ENCODE measurements around the gene GRIK3.

The GRIK3 gene

GRCh38 chr1:37017720-37018119 is 16.6 kb downstream of the GRIK3 start:
- DNase-seq (ENCODE audit: insufficient read length, low spot score), result no peak
- peak; percentile 38 for FAIRE-seq
- TF ChIP-seq, protein P1, sequence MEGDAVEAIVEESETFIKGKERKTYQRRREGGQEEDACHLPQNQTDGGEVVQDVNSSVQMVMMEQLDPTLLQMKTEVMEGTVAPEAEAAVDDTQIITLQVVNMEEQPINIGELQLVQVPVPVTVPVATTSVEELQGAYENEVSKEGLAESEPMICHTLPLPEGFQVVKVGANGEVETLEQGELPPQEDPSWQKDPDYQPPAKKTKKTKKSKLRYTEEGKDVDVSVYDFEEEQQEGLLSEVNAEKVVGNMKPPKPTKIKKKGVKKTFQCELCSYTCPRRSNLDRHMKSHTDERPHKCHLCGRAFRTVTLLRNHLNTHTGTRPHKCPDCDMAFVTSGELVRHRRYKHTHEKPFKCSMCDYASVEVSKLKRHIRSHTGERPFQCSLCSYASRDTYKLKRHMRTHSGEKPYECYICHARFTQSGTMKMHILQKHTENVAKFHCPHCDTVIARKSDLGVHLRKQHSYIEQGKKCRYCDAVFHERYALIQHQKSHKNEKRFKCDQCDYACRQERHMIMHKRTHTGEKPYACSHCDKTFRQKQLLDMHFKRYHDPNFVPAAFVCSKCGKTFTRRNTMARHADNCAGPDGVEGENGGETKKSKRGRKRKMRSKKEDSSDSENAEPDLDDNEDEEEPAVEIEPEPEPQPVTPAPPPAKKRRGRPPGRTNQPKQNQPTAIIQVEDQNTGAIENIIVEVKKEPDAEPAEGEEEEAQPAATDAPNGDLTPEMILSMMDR (IDR thresholded peaks at IDR 0.05; ENCODE audit: insufficient read depth, missing control alignments), result peak; percentile 44

GRCh38 chr1:37016121-37016520 is 18.2 kb downstream of the GRIK3 start:
- DNase-seq (ENCODE audit: insufficient read length, low spot score), result no peak
- TF ChIP-seq, protein P1 (IDR thresholded peaks at IDR 0.05; ENCODE audit: insufficient read depth, missing control alignments), result no peak
- no peak for FAIRE-seq

DNA sequence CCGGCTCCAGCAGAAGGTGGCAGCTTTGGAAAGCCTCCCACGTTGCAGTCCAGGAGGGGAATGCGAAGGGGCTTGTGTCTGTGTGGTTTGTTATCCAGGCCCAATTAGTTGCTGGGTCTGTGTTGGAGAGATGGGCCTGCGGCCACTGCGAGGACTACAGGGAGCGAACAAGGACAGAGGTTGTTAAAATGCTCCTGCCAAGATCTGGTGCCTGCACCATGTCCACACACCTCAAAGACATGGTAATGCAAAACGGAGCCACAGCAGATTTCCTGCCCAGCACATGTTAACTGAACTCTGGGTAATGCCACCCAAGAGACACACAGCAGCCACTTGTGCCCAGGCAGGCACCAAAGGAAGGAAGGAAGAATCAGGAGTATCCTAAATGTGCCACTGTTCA is 18.6 kb downstream of the GRIK3 start:
- FAIRE-seq (no peak), DNase-seq (ENCODE audit: insufficient read length, low spot score) (no peak)
- TF ChIP-seq, protein P1 (IDR thresholded peaks at IDR 0.05; ENCODE audit: insufficient read depth, missing control alignments), result no peak

DNA sequence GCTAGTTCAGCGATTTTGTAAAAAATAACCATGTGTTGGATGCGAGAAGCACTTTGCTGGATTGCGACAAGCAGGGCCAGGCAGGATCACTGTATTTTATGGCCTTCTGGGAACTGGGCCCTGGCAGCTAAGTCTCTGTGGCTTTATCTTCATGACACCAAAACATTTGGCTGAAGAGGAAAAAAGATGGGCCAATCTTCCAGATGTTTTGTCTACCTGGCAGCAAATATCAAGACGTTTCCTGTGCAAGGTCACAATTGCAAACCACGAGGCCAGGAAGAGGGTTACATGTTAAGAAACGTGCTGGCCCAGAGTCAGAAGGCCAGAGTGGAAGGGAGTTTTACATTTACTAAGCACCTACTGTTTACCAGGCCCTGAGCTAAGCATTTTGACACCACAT is 22.1 kb downstream of the GRIK3 start:
- no peak for DNase-seq (ENCODE audit: insufficient read length, low spot score)
- no peak for FAIRE-seq
- TF ChIP-seq, protein P1 (IDR thresholded peaks at IDR 0.05; ENCODE audit: insufficient read depth, missing control alignments), result no peak

- TF ChIP-seq, protein P1 (IDR thresholded peaks at IDR 0.05; ENCODE audit: insufficient read depth, missing control alignments), result no peak
- DNase-seq (ENCODE audit: insufficient read length, low spot score), result no peak
Measured at GRCh38 chr1:37010011-37010410, 24.3 kb downstream of the GRIK3 start.

GRCh38 chr1:37009521-37009920 is 24.8 kb downstream of the GRIK3 start:
- FAIRE-seq (no peak), DNase-seq (ENCODE audit: insufficient read length, low spot score) (no peak)
- TF ChIP-seq, protein P1 (IDR thresholded peaks at IDR 0.05; ENCODE audit: insufficient read depth, missing control alignments), result no peak

More at GRCh38 chr1:37010011-37010410, 24.3 kb downstream of the GRIK3 start:
- no peak for FAIRE-seq

GRCh38 chr1:37006132-37006868 is 28.0 kb downstream of the GRIK3 start:
- DNase-seq (ENCODE audit: insufficient read length, low spot score), result no peak
- TF ChIP-seq, protein P1 (IDR thresholded peaks at IDR 0.05; ENCODE audit: insufficient read depth, missing control alignments), result no peak
- FAIRE-seq, result no peak
